HL-60/S4 treated with retinoic acid at 250 ng/mL for 4 days and 3 days (cell line): Measurements from ENCODE around the gene ARHGAP45.
"Not testable (repeated sequence)": the region's sequence is repeated elsewhere in the genome, so short reads cannot be mapped to it uniquely, and the experiment has no call there.

Source experiments
- in situ Hi-C: fragments of 300-500 bp; cut with MboI; formaldehyde crosslinking; loops from 2 replicates; pipeline ENCODE4 v1.7.0; 2022; ENCODE audit warnings: low sequenced_read_pairs

ARHGAP45 gene

GRCh38 chr19:1066748-1067340 is at the start of gene ARHGAP45:
Gene ARHGAP45, plus strand, starts transcription at chr19:1067167. Its CDS starts 239 bp downstream, at chr19:1067406.
- in situ Hi-C loops: no loop called here

GRCh38 chr19:1017906-1018305 is 49.1 kb upstream of the ARHGAP45 start:
- in situ Hi-C loops: no loop called here

- in situ Hi-C loops: no loop called here
Observed at GRCh38 chr19:1018393-1018792, 48.6 kb upstream of the ARHGAP45 start.

- in situ Hi-C loops: no loop called here
Observed at GRCh38 chr19:1018932-1019615, 47.9 kb upstream of the ARHGAP45 start.

- in situ Hi-C loops: no loop called here
Observed at GRCh38 chr19:1019616-1019961, 47.4 kb upstream of the ARHGAP45 start.

GRCh38 chr19:1019980-1020867 is 46.7 kb upstream of the ARHGAP45 start:
- in situ Hi-C loops: no loop called here

GRCh38 chr19:1020868-1021425 is 46.0 kb upstream of the ARHGAP45 start, which contains the start of gene TMEM259:
Gene TMEM259, minus strand, starts transcription at chr19:1021123. Its CDS starts 127 bp downstream, at chr19:1020996.
- in situ Hi-C loops: no loop called here

- in situ Hi-C loops: not testable (repeated sequence)
Observed at GRCh38 chr19:1023883-1024188, 43.1 kb upstream of the ARHGAP45 start.

- in situ Hi-C loops: not testable (repeated sequence)
Observed at GRCh38 chr19:1025080-1025479, 41.9 kb upstream of the ARHGAP45 start.

- in situ Hi-C loops: no loop called here
Observed at GRCh38 chr19:1025960-1026782, 40.8 kb upstream of the ARHGAP45 start, which contains the start of gene CNN2. Gene CNN2, plus strand, starts transcription at chr19:1026608. Its CDS starts 54 bp downstream, at chr19:1026662.

GRCh38 chr19:1026783-1027649 is 40.0 kb upstream of the ARHGAP45 start:
- in situ Hi-C loops: no loop called here

- in situ Hi-C loops: no loop called here
Observed at GRCh38 chr19:1027650-1028061, 39.3 kb upstream of the ARHGAP45 start.

- in situ Hi-C loops: no loop called here
Observed at GRCh38 chr19:1028062-1028926, 38.7 kb upstream of the ARHGAP45 start.

- in situ Hi-C loops: no loop called here
Observed at GRCh38 chr19:1032264-1032867, 34.6 kb upstream of the ARHGAP45 start.

GRCh38 chr19:1035998-1036621 is 30.9 kb upstream of the ARHGAP45 start:
- in situ Hi-C loops: no loop called here

GRCh38 chr19:1037621-1038064 is 29.3 kb upstream of the ARHGAP45 start:
- in situ Hi-C loops: no loop called here

GRCh38 chr19:1038978-1039645 is 27.9 kb upstream of the ARHGAP45 start:
- in situ Hi-C loops: no loop called here
